GM12865 (cell line): ENCODE data around the gene EDC4.

Experiments used
- DNase-seq: peaks from one replicate; pipeline ENCODE4 v3.0.0; 2010; ENCODE audit warnings: low read depth
- H3K4me3 ChIP-seq: 2 replicates; pipeline ENCODE4 v1.5.1; 2011; ENCODE audit warnings: mild to moderate bottlenecking, low read depth, low read length, control low read depth
- TF ChIP-seq, protein P1 (sequence below): IDR thresholded peaks from 2 replicates; pipeline ENCODE4 v1.5.1; 2011; ENCODE audit warnings: low read length, control low read depth, low read depth, inconsistent platforms; ENCODE audit not compliant: insufficient read depth; ENCODE audit errors: missing control alignments

The EDC4 gene

DNA sequence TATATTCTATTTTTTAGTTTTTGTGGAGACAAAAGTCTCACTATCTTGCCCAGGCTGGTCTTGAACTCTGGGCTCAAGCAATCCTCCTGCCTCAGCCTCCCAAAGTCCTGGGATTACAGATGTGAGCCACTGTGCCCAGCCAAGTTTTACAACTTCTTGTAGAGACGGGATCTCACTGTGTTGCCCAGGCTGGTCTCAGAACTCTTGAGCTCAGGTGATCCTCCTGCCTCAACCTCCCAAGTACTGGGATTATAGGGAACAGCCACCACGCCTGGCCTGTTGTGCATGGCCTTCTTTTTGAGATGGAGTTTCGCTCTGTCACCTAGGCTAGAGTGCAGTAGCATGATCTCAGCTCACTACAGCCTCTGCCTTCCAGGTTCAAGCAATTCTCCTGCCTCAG, 19.2 kb upstream of the EDC4 start:
- TF ChIP-seq, protein P1, sequence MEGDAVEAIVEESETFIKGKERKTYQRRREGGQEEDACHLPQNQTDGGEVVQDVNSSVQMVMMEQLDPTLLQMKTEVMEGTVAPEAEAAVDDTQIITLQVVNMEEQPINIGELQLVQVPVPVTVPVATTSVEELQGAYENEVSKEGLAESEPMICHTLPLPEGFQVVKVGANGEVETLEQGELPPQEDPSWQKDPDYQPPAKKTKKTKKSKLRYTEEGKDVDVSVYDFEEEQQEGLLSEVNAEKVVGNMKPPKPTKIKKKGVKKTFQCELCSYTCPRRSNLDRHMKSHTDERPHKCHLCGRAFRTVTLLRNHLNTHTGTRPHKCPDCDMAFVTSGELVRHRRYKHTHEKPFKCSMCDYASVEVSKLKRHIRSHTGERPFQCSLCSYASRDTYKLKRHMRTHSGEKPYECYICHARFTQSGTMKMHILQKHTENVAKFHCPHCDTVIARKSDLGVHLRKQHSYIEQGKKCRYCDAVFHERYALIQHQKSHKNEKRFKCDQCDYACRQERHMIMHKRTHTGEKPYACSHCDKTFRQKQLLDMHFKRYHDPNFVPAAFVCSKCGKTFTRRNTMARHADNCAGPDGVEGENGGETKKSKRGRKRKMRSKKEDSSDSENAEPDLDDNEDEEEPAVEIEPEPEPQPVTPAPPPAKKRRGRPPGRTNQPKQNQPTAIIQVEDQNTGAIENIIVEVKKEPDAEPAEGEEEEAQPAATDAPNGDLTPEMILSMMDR, result no peak
- no peak for DNase-seq
- H3K4me3 ChIP-seq, result no peak overlapping the region

DNA sequence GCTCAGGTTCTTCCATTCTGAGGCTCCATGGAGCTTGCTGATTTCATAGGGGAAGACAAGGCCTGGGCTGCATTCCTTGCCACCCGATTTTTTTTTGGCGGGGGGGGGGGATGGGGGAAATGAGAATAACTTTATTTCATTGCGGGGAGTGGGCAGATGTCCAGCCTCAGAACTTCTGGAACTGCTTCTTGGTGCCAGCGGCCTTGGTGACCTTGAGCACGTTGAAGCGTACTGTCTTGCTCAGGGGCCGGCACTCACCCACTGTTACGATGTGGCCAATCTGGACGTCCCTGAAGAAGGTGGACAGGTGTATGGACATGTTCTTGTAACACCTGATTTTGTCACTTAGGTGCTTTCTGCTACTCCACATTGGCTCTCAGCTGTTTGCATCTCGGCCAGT, 17.1 kb upstream of the EDC4 start:
- H3K4me3 ChIP-seq, result no peak overlapping the region
- no peak for DNase-seq
- TF ChIP-seq, protein P1, result no peak

DNA sequence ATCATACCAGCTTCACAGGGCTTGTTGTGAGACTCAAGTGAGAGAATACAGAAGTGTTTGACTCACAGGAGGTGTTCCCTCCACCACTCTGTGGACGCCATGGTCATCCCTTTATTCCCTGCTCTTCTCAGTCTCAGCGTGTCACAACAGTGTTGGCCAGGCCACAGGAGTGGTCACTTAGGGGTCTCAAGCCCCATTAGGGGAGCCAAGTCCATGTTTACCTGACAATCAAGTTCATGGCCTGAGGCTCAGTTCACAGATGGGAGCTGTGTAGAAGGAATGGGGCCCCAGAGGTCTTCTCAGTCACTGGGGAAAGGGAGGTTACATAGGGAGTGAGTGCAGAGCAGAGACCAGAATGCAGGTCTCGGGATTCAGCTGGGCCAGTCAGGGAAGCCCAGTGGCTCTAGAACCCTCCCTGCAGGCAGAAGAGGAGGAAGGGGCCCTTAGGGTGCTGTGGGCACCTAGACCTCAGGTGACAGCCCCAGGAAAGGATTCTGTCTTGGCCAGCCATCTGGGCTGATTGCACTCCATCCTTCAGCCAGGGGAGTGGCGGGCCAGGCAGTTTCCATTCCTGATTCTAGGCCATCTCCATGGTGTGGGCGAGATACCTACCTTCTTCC, 15.8 kb upstream of the EDC4 start:
- DNase-seq, result no peak
- TF ChIP-seq, protein P1, result no peak
- no peak overlapping the region for H3K4me3 ChIP-seq

DNA sequence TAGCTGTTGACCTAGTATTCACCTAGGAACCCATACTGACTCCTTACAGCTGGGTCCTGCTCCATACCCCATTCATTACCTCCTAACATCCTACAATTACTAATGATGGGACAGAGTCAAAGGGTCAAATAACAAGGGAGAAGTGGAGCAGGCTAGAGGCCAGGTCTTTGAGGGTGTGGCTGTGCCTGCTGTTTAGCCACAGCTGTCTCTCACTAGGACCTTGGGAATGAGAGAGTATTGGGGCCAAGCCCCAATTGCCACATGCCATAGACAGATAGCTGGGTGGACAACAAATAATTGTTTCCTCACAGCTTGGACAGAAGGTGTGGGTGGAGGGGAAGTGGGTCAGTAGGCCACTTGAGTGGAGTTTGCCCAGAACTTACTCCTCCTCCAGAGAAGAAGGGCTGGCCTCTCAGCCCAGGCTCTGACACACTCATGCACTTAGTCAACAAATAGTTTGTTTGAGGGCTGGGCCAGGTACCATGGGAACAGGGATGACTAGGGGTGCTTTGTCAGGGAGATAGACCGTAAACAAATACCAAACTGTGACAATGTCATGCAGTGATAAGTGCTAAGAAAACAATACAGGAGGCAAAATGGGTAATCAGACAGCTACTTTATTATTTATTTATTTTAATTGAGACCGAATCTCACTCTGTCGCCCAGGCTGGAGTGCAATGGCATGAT, 15.2 kb upstream of the EDC4 start:
- no peak for DNase-seq
- no peak overlapping the region for H3K4me3 ChIP-seq
- TF ChIP-seq, protein P1, result no peak

DNA sequence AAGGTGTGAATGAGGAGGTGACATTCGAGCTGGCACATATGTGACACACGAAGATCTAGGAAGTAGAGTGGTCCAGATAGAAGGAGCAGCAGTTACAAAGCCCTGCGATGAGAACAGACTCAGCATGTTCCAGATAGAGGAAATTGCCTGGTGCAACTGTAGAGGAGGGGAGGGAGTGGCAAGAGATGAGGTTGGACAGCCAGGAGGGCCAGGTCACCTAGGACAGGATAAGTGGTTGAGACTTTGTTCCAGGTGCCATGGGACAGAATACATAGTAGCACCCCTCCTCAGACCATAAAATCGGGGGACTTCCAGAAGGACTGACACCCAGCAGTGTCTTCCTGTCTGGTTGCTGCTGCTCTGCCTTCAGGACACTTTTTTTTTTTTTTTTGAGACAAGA, 14.4 kb upstream of the EDC4 start:
- DNase-seq, result no peak
- no peak overlapping the region for H3K4me3 ChIP-seq

DNA sequence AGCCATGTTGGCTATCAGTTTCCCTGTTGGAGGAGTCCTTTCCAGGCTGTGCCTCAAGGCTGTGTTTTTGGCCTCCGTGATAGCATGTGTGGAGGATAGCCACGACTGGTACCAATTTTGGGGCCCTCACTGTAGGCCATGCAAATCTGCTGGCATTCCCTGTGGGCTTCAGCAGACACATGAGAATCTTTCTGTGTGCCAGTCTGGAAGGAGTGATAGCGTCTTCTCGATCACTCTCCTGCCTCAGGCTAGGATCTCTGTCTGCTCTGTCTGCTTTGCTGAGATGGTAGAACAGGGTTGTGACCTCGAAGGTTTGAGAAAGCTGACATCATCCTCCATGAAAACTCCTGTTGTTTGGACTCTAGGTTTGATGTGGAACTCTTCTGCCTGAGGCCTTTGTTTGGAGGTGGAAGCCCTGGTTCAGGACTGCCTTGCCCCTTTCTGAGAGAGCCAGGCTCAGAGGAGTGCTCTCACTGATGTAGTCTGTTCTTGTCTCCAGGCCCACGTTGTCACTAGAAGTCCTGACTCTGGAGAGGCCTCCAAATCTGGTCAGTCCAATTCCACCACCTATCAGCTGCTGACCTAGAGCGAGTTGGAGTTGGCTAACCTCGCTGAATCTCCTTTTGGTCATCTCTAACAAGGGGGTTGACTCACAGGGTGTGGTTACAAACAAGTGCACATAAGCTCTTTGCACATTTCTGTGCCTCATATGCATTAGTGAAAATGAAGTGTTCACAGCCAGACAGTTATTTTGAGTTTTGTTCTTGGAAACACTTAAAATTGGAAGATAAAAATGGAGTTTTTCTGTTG, 12.1 kb upstream of the EDC4 start:
- H3K4me3 ChIP-seq, result no peak overlapping the region
- TF ChIP-seq, protein P1, result no peak
- no peak for DNase-seq

More for the DNA sequence above, 14.4 kb upstream of the EDC4 start:
- TF ChIP-seq, protein P1, result no peak
